K562 (cell line): ENCODE measurements around the gene APEX1. TPM values are rescaled to one million over a fixed set of nuclear protein-coding genes. Genes with fewer than 3 reads are reported as not detected.

Experiments
- ATAC-seq: fragments of 200-7000 bp; cut with Tn5 transposase; 3 replicates; pipeline ENCODE4 v1.9.1; 2020; ENCODE audit warnings: moderate library complexity
- BruUV-seq: library from RNA; stranded (reverse); fragments of 400-500 nt; replicated peaks from 2 replicates; lab custom pipeline; 2021; lab: Mats Ljungman, UMichigan
- CTCF ChIA-PET: fragments of 300-600 bp; formaldehyde crosslinking; extraction: SDS; loops from one replicate; lab custom pipeline; 2021; ENCODE audit warnings: low intra/inter-chr PET ratio; lab: Yijun Ruan, JAX
- POLR2A ChIA-PET: fragments of 300-600, 350-650 bp; sonication (Branson Sonifier 250); formaldehyde crosslinking; extraction: SDS; loops from one replicate; lab custom pipeline; 2021; ENCODE audit warnings: antibody characterized with exemption, inconsistent platforms; lab: Yijun Ruan, JAX
- DNase-seq, 4 experiments: peaks; one replicate each; pipeline versions ENCODE4 v3.0.0 to v3.0.0-alpha.2; 2011 to 2018; ENCODE audit warnings: low spot score in 3 of 4, mixed read lengths in 3 of 4; ENCODE audit errors: extremely low read depth in 1 of 4
- FAIRE-seq: peaks from 2 replicates; lab custom pipeline; 2011; peaks lifted over from hg19 to GRCh38; lab: Jason Lieb, UNC
- H2AFZ ChIP-seq: 2 replicates; pipeline ENCODE4 v1.6.0; 2011; ENCODE audit warnings: low read depth, low read length, control low read depth, inconsistent platforms
- H3K27ac ChIP-seq: fragments of 200-600 bp; 3 replicates; pipeline ENCODE4 v1.8.0; 2011; ENCODE audit warnings: low read depth, mild to moderate bottlenecking, control low read depth, inconsistent platforms, low read length, moderate library complexity, mixed read lengths; ENCODE audit errors: extremely low read depth
- H3K27me3 ChIP-seq, 2 experiments: fragments of 300-600 bp in 1 of 2; 2 replicates in 1 of 2; 3 replicates in 1 of 2; pipeline versions ENCODE4 v1.6.0 to v1.8.0; 2011; ENCODE audit warnings: inconsistent platforms in 2 of 2, low read length in 2 of 2, mild to moderate bottlenecking in 1 of 2, mixed read lengths in 1 of 2, moderate library complexity in 1 of 2; ENCODE audit not compliant: control insufficient read depth in 2 of 2, insufficient read depth in 2 of 2
- H3K36me3 ChIP-seq: fragments of 300-600 bp; 3 replicates; pipeline ENCODE4 v1.8.0; 2011; ENCODE audit warnings: mild to moderate bottlenecking, low read length, inconsistent platforms; ENCODE audit not compliant: control insufficient read depth, insufficient read depth
- H3K4me1 ChIP-seq, 2 experiments: fragments of 200-600 bp in 1 of 2; replicated peaks in 1 of 2; 2 replicates in 1 of 2; 3 replicates in 1 of 2; pipeline versions ENCODE4 v1.5.1 to v1.8.0; 2011; ENCODE audit warnings: inconsistent platforms in 2 of 2, low read length in 2 of 2, mild to moderate bottlenecking in 1 of 2, mixed read lengths in 1 of 2, moderate library complexity in 1 of 2; ENCODE audit not compliant: control insufficient read depth in 2 of 2, insufficient read depth in 2 of 2
- H3K4me2 ChIP-seq: 2 replicates; pipeline ENCODE4 v1.6.1; 2011; ENCODE audit warnings: low read length, control low read depth, inconsistent platforms, mixed read lengths; ENCODE audit not compliant: insufficient read depth
- H3K4me3 ChIP-seq: fragments of 200-600 bp; sonication (generic), shearing (Covaris generic); 2 replicates; pipeline ENCODE4 v1.5.1; 2016; ENCODE audit warnings: control low read depth, inconsistent platforms
- H3K79me2 ChIP-seq: fragments of 200-600 bp; 3 replicates; pipeline ENCODE4 v1.8.0; 2011; ENCODE audit warnings: low read length, inconsistent platforms; ENCODE audit not compliant: control insufficient read depth, insufficient read depth
- H3K9ac ChIP-seq, 2 experiments: 2 replicates each; pipeline versions ENCODE4 v1.6.0 to v1.6.1; 2011; ENCODE audit warnings: low read depth in 2 of 2, low read length in 2 of 2, control low read depth in 1 of 2, inconsistent platforms in 1 of 2, mild to moderate bottlenecking in 1 of 2, mixed read lengths in 1 of 2; ENCODE audit not compliant: insufficient read depth in 1 of 2
- H3K9me1 ChIP-seq: one replicate; pipeline ENCODE4 v1.6.0; 2011; ENCODE audit warnings: inconsistent platforms, mild to moderate bottlenecking, low read length, moderate library complexity; ENCODE audit not compliant: control insufficient read depth, insufficient read depth
- H3K9me3 ChIP-seq: replicated peaks from 2 replicates; pipeline ENCODE4 v1.5.1; 2011; ENCODE audit warnings: low read depth, low read length, inconsistent platforms; ENCODE audit not compliant: control insufficient read depth, insufficient read depth
- H4K20me1 ChIP-seq: replicated peaks from 2 replicates; pipeline ENCODE4 v1.6.1; 2011; ENCODE audit warnings: low read length, inconsistent platforms, mixed read lengths; ENCODE audit not compliant: control insufficient read depth, insufficient read depth
- CBX2 ChIP-seq: fragments of 200-600 bp; sonication (generic); IDR thresholded peaks from one replicate; pipeline ENCODE4 v1.6.1; 2012; ENCODE audit warnings: mild to moderate bottlenecking, low read length, inconsistent platforms; ENCODE audit not compliant: insufficient read depth, poor library complexity, severe bottlenecking
- MXI1 ChIP-seq: IDR thresholded peaks from 2 replicates; pipeline ENCODE4 v1.6.1; 2011; ENCODE audit warnings: low read depth, mild to moderate bottlenecking, improper control_type of control experiment, low read length
- POLR2AphosphoS2 ChIP-seq: IDR thresholded peaks from 2 replicates; pipeline ENCODE4 v1.6.1; 2012; ENCODE audit warnings: low read length, improper control_type of control experiment
- POLR2AphosphoS5 ChIP-seq: IDR thresholded peaks from 2 replicates; pipeline ENCODE4 v1.6.1; 2011; ENCODE audit warnings: mild to moderate bottlenecking, low read depth, low read length, moderate library complexity; ENCODE audit not compliant: control insufficient read depth, insufficient read depth
- RBFOX2 ChIP-seq: fragments of 200-400 bp; formaldehyde crosslinking; IDR thresholded peaks from 2 replicates; pipeline ENCODE4 v1.6.1; 2017; ENCODE audit warnings: low read depth, mild to moderate bottlenecking, low read length, moderate library complexity
- SP2 ChIP-seq: IDR thresholded peaks from 2 replicates; pipeline ENCODE4 v1.6.1; 2011; ENCODE audit warnings: mild to moderate bottlenecking, low read depth, low read length, moderate library complexity; ENCODE audit not compliant: poor library complexity, severe bottlenecking; ENCODE audit errors: extremely low read depth
- ZNF146 ChIP-seq: IDR thresholded peaks from one replicate; pipeline ENCODE4 v1.6.1; 2018; ENCODE audit warnings: missing compliant biosample characterization; ENCODE audit not compliant: unreplicated experiment
- WGBS: fragments of 100-300 bp; shearing (Covaris generic); methylation state at CpG from one replicate; pipeline ENCODE4 v1.1.6; 2016; ENCODE audit warnings: low coverage, mixed read lengths; ENCODE audit not compliant: insufficient coverage; ENCODE audit errors: missing lambda C conversion rate; 5-methylcytosine and 5-hydroxymethylcytosine counted together
- in situ Hi-C: fragments of 300-500 bp; cut with MboI; formaldehyde crosslinking; loops from 4 replicates; pipeline ENCODE4 v1.15.0; 2018; ENCODE audit warnings: inconsistent platforms, mixed read lengths
- intact Hi-C: fragments of 100-400 bp; cut with micrococcal nuclease; formaldehyde crosslinking; loops from 2 replicates; pipeline ENCODE4 v1.14.2; 2022
- polyA plus RNA-seq, 8 experiments: library from polyadenylated mRNA; depleted of rRNA in 4 of 8; stranded (reverse) in 5 of 8; unstranded in 3 of 8; fragments of >200 nt; fragmentation: Nextera tagmentation in 2 of 8; fragmentation: Illumina TruSeq in 1 of 8; extraction: Ambion mirVana in 2 of 8; extraction: Trizol in 1 of 8; gene quantifications; 2 replicates each; pipeline versions ENCODE4 v1.2.1 to v1.2.3, GENCODE V29; 2011 to 2014; ENCODE audit warnings: inconsistent platforms in 1 of 8, missing spikeins in 1 of 8
- total RNA-seq, 7 experiments: library from RNA; depleted of rRNA in 6 of 7; stranded (reverse); fragments of >200 nt in 6 of 7; fragmentation: Illumina TruSeq in 2 of 7; extraction: Trizol in 2 of 7; gene quantifications; 2 replicates each; pipeline versions ENCODE4 v1.2.1 to v1.2.3, GENCODE V29; 2011 to 2021; ENCODE audit warnings: low replicate concordance in 1 of 7
- TF ChIP-seq, protein P1 (sequence below): fragments of 250-450 bp; sonication (Bioruptor Pico); IDR thresholded peaks from 2 replicates; pipeline ENCODE4 v1.4.0; 2020; ENCODE audit warnings: mild to moderate bottlenecking, moderate library complexity

The APEX1 gene
- total and polyA plus RNA-seq, 9 of the 15 experiments (the other 6 are each of a cell fraction or from before 2014, with no cell fraction given) = 50.2 to 274 (median 158) TPM

DNA sequence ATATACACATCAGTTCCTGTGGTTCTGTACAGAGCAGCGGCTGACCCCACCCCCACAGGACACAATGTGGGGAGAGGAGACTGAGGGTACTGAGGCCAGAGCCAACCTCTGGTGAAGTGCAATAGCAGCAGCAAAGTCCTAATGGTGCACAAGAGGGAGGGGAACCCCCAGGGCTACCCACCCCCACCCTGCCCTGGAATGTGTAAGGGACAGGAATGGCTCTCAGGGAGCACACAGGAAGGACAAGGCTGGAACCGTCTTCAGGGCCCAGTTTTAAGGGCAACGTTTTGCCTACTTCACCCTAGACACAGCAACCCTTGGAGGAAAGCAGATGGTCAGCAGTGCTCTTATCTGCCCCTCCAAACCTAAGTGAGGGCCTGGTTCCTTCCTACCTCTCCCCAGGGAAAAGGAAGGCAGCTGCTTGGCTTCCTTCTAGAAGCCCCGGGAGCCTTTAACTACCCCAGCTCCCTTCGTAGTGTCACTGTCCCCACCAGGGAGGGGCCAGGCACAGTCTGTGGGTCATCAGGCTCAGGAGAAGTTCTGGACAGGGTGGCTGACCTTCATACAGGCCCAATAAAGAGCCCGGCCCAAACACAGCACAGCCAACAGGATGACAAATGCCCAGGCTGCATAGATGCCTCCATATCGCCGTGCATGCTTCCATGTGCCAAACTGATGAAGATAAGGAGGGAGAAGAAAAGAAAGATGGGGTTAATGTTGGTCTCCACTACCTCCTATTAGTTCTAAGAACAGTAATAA lies 3.2 kb downstream of the APEX1 start:
- FAIRE-seq (no peak), ATAC-seq (no peak), DNase-seq (peak in 1 of 4 experiments; percentile 14)
- H3K9ac ChIP-seq = peak overlapping the region in 1 of 2 experiments; percentile 72; a peak in 1 of 4 replicates
- H2AFZ ChIP-seq = no peak overlapping the region
- no peaks in the 10 kb centered on the region for H3K9me1 ChIP-seq
- no peaks in the 10 kb centered on the region for H4K20me1 ChIP-seq
- H3K4me2 ChIP-seq = 0 out of 2 replicates have a peak overlapping the region, but pooled peaks have one; percentile 6
- no peaks in the 10 kb centered on the region for H3K9me3 ChIP-seq
- peak overlapping the region; percentile 34; the same call in 1 of the 3 replicates for H3K27ac ChIP-seq
- BruUV-seq = no TSS peak
- intact Hi-C loops (loop anchor here (5.0 kb wide), 1 partner anchor 149 kb away; no protein-coding TSS in a partner anchor), in situ Hi-C loops (no loop called here)
- no peak overlapping the region for H3K4me3 ChIP-seq
- WGBS = 56% methylated on average over 6 of the region's 8 CpGs
- peaks cover 43% of the 10 kb centered on the region for H3K36me3 ChIP-seq
- no peak for TF ChIP-seq MXI1
- TF ChIP-seq RBFOX2 = 0 out of 2 replicates have a peak, but pooled peaks have one; percentile 12
- peak; percentile 64; the same call in 1 of the 2 replicates for TF ChIP-seq POLR2AphosphoS2
- TF ChIP-seq CBX2 = no peak
- TF ChIP-seq SP2 = no peak
- peak; percentile 37; the same call in 1 of the 2 replicates for TF ChIP-seq POLR2AphosphoS5
- TF ChIP-seq, protein P1, sequence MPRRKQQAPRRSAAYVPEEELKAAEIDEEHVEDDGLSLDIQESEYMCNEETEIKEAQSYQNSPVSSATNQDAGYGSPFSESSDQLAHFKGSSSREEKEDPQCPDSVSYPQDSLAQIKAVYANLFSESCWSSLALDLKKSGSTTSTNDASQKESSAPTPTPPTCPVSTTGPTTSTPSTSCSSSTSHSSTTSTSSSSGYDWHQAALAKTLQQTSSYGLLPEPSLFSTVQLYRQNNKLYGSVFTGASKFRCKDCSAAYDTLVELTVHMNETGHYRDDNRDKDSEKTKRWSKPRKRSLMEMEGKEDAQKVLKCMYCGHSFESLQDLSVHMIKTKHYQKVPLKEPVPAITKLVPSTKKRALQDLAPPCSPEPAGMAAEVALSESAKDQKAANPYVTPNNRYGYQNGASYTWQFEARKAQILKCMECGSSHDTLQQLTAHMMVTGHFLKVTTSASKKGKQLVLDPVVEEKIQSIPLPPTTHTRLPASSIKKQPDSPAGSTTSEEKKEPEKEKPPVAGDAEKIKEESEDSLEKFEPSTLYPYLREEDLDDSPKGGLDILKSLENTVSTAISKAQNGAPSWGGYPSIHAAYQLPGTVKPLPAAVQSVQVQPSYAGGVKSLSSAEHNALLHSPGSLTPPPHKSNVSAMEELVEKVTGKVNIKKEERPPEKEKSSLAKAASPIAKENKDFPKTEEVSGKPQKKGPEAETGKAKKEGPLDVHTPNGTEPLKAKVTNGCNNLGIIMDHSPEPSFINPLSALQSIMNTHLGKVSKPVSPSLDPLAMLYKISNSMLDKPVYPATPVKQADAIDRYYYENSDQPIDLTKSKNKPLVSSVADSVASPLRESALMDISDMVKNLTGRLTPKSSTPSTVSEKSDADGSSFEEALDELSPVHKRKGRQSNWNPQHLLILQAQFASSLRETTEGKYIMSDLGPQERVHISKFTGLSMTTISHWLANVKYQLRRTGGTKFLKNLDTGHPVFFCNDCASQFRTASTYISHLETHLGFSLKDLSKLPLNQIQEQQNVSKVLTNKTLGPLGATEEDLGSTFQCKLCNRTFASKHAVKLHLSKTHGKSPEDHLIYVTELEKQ = no peak
- TF ChIP-seq ZNF146 (CRISPR knock-in tag) = no peak
- peaks cover 70% of the 10 kb centered on the region for H3K79me2 ChIP-seq
- peaks cover 32 to 33% of the 10 kb centered on the region in 2 experiments for H3K4me1 ChIP-seq
- H3K27me3 ChIP-seq = no peaks in the 10 kb centered on the region
- CTCF ChIA-PET = no interaction called here
- POLR2A ChIA-PET = interaction anchor here (0.7 to 1.4 kb wide), 2 partner anchors 11 to 115 kb away, joined by 3 to 4 read pairs; partner anchors contain the start of gene PARP2
